Coronary artery (tissue), 2 donors: ENCODE results near the gene NTM.

ENCODE experiments used
- DNase-seq: peaks from one replicate; pipeline ENCODE4 v3.0.0-alpha.2; 2017; ENCODE audit warnings: low spot score
- H3K27ac ChIP-seq, 2 donors: fragments of 200-600 bp; sonication (generic); one replicate each; pipeline ENCODE4 v1.5.1; 2016 to 2019
- H3K4me3 ChIP-seq: fragments of 200-600 bp; sonication (generic); 2 replicates; pipeline ENCODE4 v1.5.1; 2016; ENCODE audit warnings: mild to moderate bottlenecking, moderate library complexity
- CTCF ChIP-seq: fragments of 200-600 bp; sonication (generic); IDR thresholded peaks from one replicate; pipeline ENCODE4 v1.5.1; 2019; ENCODE audit warnings: antibody characterized with exemption

Gene NTM

DNA sequence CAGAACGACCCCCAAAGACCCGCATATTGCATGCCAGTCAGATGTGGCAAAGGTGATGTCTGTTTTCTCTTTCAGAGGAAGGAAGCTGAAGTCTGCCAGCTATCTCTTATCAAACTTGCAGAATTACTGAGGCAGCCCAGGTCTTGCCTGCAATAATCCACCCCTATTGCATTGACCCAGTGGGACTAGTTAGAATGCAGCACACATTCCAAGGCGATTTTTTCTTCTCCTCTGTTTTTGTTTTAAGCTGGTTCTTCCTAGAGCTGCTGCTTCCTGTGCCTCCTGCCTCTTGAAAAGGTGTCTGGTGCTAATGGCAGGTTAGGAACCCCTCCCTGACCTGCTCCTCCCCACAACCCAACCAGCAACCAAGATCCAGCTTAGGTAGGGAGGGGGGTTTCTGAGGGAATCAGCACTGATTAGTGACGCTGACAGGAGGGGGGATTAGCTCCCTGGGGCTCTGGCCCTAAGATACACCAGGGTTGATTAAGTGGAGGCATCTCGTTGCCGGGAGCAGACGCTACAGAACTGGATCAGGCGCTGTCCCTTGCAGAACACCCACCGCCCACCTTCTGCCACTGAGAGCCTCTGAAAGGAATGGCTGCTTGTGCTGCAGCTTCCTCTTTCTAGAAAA, 2.8 kb downstream of the NTM start:
- Histone ChIP-seq H3K27ac (no peak overlapping the region), H3K4me3 (no peak overlapping the region)
- no peak for DNase-seq
- no peak for TF ChIP-seq CTCF

DNA sequence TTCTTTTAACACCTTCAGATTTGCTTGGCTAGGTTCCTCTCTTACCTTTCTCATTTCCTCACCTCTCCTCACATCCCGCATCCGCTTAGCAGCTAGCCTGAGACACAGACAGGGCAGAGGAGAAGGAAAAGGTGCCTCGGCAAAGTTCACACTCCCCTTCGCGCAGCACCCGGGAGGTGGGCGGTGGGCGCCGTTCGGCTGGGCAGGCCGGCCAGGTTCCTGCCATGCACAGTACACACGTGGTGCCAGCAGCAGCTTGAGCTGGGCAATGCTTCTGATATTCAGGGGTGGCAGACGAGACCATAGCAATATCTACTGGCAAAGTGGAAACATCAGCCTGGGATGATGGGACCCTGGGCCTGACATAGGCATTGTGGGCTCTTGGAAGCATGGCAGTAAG, 3.3 kb downstream of the NTM start:
- no peak overlapping the region for H3K4me3 ChIP-seq
- TF ChIP-seq CTCF, result no peak
- H3K27ac ChIP-seq, result no peak overlapping the region
- DNase-seq, result no peak

GRCh38 chr11:131375421-131375820, 5.0 kb downstream of the NTM start:
- no peak overlapping the region for H3K27ac ChIP-seq
- no peak overlapping the region for H3K4me3 ChIP-seq
- no peak for TF ChIP-seq CTCF
- DNase-seq, result no peak

DNA sequence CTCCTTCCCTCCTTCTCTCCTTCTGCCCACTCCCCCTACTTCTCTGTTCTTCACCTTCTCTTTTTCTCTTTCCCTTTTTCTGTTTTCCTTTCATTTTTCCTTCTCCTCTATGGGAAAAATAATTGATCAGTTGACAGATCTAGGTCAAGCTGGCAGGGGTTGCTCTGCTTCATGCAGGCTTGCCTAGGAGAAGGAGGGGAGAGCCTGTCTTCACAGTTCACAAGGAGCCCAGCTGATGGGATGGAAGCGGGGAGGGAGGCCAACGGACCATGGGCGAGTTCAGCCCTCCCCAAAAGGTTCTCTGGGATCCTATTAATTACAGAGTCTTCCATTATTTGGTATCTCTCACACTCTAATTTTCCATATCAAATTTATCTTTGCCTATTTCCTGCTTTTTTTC, 5.5 kb downstream of the NTM start:
- H3K27ac ChIP-seq, result no peak overlapping the region
- no peak overlapping the region for H3K4me3 ChIP-seq
- DNase-seq, result no peak
- TF ChIP-seq CTCF, result no peak

GRCh38 chr11:131378931-131379330, 8.5 kb downstream of the NTM start:
- TF ChIP-seq CTCF, result no peak
- no peak overlapping the region for H3K4me3 ChIP-seq
- DNase-seq, result no peak
- no peak overlapping the region for H3K27ac ChIP-seq

GRCh38 chr11:131385763-131386390, 15.5 kb downstream of the NTM start:
- Histone ChIP-seq H3K4me3 (no peak overlapping the region), H3K27ac (no peak overlapping the region)
- no peak for DNase-seq
- no peak for TF ChIP-seq CTCF

GRCh38 chr11:131386408-131386807, 16.0 kb downstream of the NTM start:
- no peak for TF ChIP-seq CTCF
- Histone ChIP-seq H3K27ac (no peak overlapping the region), H3K4me3 (no peak overlapping the region)
- DNase-seq, result no peak
